CD4-positive, alpha-beta T cell treated with Interleukin-2 at 100 ng/mL for 4 hours (primary cell): ENCODE results near the gene R3HDML.
"Not testable (repeated sequence)": the region's sequence is repeated elsewhere in the genome, so short reads cannot be mapped to it uniquely, and the experiment has no call there.

Experiments
- DNase-seq: peaks from one replicate; pipeline ENCODE4 v3.0.0-alpha.2; 2020; ENCODE audit warnings: low spot score

R3HDML gene

GRCh38 chr20:44328428-44328827 lies 8.4 kb upstream of the R3HDML start:
- DNase-seq = no peak

- no peak for DNase-seq
These were observed 5.6 kb upstream of the R3HDML start for GRCh38 chr20:44331201-44331600.

GRCh38 chr20:44334306-44334705 lies 2.5 kb upstream of the R3HDML start:
- no peak for DNase-seq

GRCh38 chr20:44334709-44335108 lies 2.1 kb upstream of the R3HDML start:
- DNase-seq = no peak

- no peak for DNase-seq
These were observed 1.2 kb upstream of the R3HDML start for GRCh38 chr20:44335675-44336074.

- no peak for DNase-seq
These were observed 757 bp upstream of the R3HDML start for GRCh38 chr20:44336086-44336485.

GRCh38 chr20:44342248-44342647 lies 5.4 kb downstream of the R3HDML start:
- no peak for DNase-seq

- DNase-seq = no peak
These were observed 6.4 kb downstream of the R3HDML start for GRCh38 chr20:44343162-44343675.

GRCh38 chr20:44344723-44345122 lies 7.9 kb downstream of the R3HDML start:
- DNase-seq = no peak

- no peak for DNase-seq
These were observed 8.3 kb downstream of the R3HDML start for GRCh38 chr20:44345147-44345546.

- not testable (repeated sequence) for DNase-seq
These were observed 9.1 kb downstream of the R3HDML start for GRCh38 chr20:44345941-44346340.

GRCh38 chr20:44348168-44348659 lies 11.4 kb downstream of the R3HDML start:
- DNase-seq = no peak

- no peak for DNase-seq
These were observed 12.5 kb downstream of the R3HDML start for GRCh38 chr20:44349349-44349748.

GRCh38 chr20:44350567-44350966 lies 13.7 kb downstream of the R3HDML start:
- DNase-seq = no peak

GRCh38 chr20:44354979-44355497 lies 18.2 kb downstream of the R3HDML start:
- no peak for DNase-seq

- no peak for DNase-seq
These were observed 18.9 kb downstream of the R3HDML start, which contains the start of gene HNF4A for GRCh38 chr20:44355498-44356352. Gene HNF4A (plus strand): TSS chr20:44355699. CDS start chr20:44355805, 106 bp downstream.

- no peak for DNase-seq
These were observed 19.5 kb downstream of the R3HDML start for GRCh38 chr20:44356353-44356723.

GRCh38 chr20:44357020-44357419 lies 20.2 kb downstream of the R3HDML start:
- DNase-seq = no peak

GRCh38 chr20:44357555-44358125 lies 20.8 kb downstream of the R3HDML start:
- DNase-seq = no peak

- DNase-seq = no peak
These were observed 21.9 kb downstream of the R3HDML start for GRCh38 chr20:44358776-44359175.

- no peak for DNase-seq
These were observed 23.4 kb downstream of the R3HDML start for GRCh38 chr20:44360221-44360620.

GRCh38 chr20:44361021-44361420 lies 24.2 kb downstream of the R3HDML start:
- no peak for DNase-seq

GRCh38 chr20:44362466-44362940 lies 25.7 kb downstream of the R3HDML start:
- DNase-seq = no peak
